ENCODE data around the gene SNAI3. TPM values are rescaled to one million over a fixed set of nuclear protein-coding genes. Genes with fewer than 3 reads are reported as not detected.

The SNAI3 gene
- 1 to 10 TPM; 5.2 to 5.3 TPM for total RNA-seq

DNA sequence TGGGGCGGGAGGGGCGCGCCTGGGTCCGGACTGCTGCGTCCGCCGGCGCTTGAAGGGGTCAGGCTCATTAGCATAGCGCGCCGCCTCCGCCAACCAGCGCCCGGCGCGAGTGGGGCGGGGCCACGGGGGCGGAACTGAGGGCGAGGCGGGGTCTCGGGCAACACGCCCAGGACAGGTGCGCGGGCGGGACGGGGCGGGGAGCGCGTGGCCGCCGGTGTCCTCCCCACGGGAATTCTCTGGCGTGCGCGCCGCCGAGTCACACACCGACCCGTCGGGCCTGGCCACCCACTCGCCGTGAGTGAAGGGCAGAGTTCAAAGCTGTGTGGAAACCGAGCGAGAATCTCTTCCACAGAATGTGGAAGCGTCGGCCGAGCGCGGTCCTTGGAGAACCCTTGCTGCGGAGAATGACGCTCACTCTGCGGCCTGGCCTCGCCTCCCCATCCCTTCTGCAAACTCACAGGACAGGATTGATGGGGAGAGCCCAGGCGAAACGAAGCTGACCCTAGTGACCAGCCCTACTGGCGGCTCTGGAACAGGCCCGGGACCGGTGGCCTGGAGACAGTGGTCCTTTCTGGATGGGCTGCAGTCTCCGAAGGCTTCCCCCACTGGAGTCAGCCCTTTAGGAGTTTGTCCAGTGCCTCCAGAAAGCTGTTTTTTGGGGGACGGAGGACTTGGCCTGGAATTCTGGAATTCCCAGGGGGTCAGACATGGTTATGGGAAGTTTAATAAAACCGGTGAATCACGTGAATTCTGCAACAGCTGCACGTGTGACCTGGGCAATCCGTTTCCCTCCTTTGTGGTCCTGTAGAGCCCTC lies at the start of gene SNAI3:
TSS of gene SNAI3 (minus strand) at position 69 of the 815 bp plus-strand sequence. CDS start 101 bp downstream, outside the sequence.
- peak; percentile 71 for ATAC-seq
- TF ChIP-seq, protein P1, sequence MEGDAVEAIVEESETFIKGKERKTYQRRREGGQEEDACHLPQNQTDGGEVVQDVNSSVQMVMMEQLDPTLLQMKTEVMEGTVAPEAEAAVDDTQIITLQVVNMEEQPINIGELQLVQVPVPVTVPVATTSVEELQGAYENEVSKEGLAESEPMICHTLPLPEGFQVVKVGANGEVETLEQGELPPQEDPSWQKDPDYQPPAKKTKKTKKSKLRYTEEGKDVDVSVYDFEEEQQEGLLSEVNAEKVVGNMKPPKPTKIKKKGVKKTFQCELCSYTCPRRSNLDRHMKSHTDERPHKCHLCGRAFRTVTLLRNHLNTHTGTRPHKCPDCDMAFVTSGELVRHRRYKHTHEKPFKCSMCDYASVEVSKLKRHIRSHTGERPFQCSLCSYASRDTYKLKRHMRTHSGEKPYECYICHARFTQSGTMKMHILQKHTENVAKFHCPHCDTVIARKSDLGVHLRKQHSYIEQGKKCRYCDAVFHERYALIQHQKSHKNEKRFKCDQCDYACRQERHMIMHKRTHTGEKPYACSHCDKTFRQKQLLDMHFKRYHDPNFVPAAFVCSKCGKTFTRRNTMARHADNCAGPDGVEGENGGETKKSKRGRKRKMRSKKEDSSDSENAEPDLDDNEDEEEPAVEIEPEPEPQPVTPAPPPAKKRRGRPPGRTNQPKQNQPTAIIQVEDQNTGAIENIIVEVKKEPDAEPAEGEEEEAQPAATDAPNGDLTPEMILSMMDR (IDR thresholded peaks at IDR 0.05), result no peak
- intact Hi-C loops (cut with micrococcal nuclease), result no loop called here
- H3K4me1 Mint-ChIP-seq (ENCODE audit: low read depth), result peaks cover 39% of the 10 kb centered on the region
- H3K27me3 Mint-ChIP-seq, result no peaks in the 10 kb centered on the region
- H3K36me3 Mint-ChIP-seq (ENCODE audit: low read depth), result no peaks in the 10 kb centered on the region
- ChIA-PET POLR2A (interaction anchor here (0.9 to 5.7 kb wide), 3 partner anchors 10 to 67 kb away, joined by 3 to 61 read pairs (median 4); partner anchors contain the start of genes CTU2 and RNF166), CTCF (interaction anchor here (1.3 to 2.4 kb wide), 4 partner anchors 14 to 50 kb away, joined by 4 to 16 read pairs (median 6); no protein-coding TSS in a partner anchor)
- peak; percentile 87 for DNase-seq
- no peaks in the 10 kb centered on the region for H3K9me3 Mint-ChIP-seq
- H3K27ac Mint-ChIP-seq, result peak within 1 kb of the TSS; percentile 34
- peak within 1 kb of the TSS; percentile 73 for H3K4me3 Mint-ChIP-seq

DNA sequence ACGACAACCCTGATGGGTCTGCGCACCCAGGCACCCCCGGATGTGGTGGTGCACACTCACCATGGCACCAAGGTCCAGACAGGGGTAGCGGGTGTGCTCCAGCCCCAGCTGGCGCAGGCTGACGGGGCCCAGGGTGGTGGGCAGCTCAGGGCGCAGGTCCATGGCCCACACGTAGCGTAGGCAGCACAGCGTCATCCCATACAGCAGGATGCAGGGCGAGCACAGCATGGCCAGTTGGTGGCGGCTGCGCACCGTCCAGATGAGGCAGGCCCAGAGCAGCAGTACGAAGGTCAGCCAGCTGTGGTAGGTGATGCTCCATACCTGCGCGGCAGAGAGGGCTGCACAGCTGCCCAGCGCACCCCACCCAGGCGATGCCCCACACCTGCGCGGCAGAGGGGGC lies 49.8 kb upstream of the SNAI3 start:
- intact Hi-C loops (cut with micrococcal nuclease), result no loop called here
- no peak overlapping the region for H3K4me3 Mint-ChIP-seq
- DNase-seq (no peak), ATAC-seq (no peak)
- H3K4me1 Mint-ChIP-seq (ENCODE audit: low read depth), result no peaks in the 10 kb centered on the region
- peaks cover 5% of the 10 kb centered on the region for H3K36me3 Mint-ChIP-seq (ENCODE audit: low read depth)
- H3K27me3 Mint-ChIP-seq, result no peaks in the 10 kb centered on the region
- no peak overlapping the region for H3K27ac Mint-ChIP-seq
- CTCF ChIA-PET, result interaction anchor here (1.1 to 5.4 kb wide), 4 partner anchors 9 to 51 kb away, joined by 3 to 40 read pairs (median 24); partner anchors contain the start of gene PIEZO1
- POLR2A ChIA-PET, result interaction anchor here (1.8 kb wide), 1 partner anchor 73 kb away, joined by 6 read pairs; no protein-coding TSS in a partner anchor
- TF ChIP-seq, protein P1 (IDR thresholded peaks at IDR 0.05), result no peak
- H3K9me3 Mint-ChIP-seq, result no peaks in the 10 kb centered on the region

DNA sequence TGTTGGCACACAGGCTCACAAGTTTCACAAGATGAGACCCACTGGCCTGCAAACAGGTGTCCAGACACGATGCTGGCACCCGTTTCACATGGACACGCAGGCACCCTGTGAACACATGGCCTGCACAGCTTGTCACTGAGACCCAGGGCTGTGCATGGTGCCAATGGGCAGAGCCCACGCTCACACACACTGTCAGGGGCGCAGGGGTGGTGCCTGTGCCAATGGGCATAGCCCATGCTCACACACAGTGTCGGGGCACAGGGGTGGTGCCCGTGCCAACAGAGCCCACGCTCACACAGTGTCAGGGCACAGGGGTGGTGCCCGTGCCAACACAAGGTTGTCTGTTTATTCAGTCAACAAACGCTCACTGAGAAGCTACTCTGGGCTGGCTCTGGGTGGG lies 49.3 kb upstream of the SNAI3 start:
- CTCF ChIA-PET, result interaction anchor here (3.0 to 5.4 kb wide), 2 partner anchors 10 to 47 kb away, joined by 37 to 40 read pairs; partner anchors contain the start of gene PIEZO1

DNA sequence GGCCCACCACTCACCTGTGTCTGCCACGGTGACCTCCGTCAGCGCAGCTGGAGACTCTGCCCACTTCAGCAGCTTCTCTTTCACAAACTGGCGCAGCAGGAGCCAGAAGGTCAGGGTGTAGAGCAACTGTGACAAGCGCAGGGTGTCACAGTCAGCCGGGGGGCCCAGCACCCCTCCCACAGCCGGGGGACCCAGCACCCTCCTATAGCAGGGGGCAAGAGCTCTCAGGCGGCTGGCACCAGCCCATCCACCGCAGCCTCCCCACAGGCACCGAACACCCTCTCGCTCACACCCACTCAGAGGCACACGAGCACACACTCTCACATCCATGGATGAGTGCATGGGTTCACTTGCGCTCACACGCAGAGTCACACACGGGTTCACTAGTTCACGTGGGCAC lies 48.8 kb upstream of the SNAI3 start:
- TF ChIP-seq, protein P1 (IDR thresholded peaks at IDR 0.05), result no peak
- CTCF ChIA-PET, result interaction anchor here (3.0 to 5.4 kb wide), 2 partner anchors 10 to 47 kb away, joined by 37 to 40 read pairs; partner anchors contain the start of gene PIEZO1
- H3K4me3 Mint-ChIP-seq, result no peak overlapping the region
- POLR2A ChIA-PET, result interaction anchor here (1.7 kb wide), 1 partner anchor 75 kb away, joined by 7 read pairs; no protein-coding TSS in a partner anchor
- intact Hi-C loops (cut with micrococcal nuclease), result no loop called here
- H3K27me3 Mint-ChIP-seq, result no peaks in the 10 kb centered on the region
- no peak for DNase-seq
- peaks cover 7% of the 10 kb centered on the region for H3K36me3 Mint-ChIP-seq (ENCODE audit: low read depth)
- ATAC-seq, result no peak
- no peak overlapping the region for H3K27ac Mint-ChIP-seq
- H3K4me1 Mint-ChIP-seq (ENCODE audit: low read depth), result no peaks in the 10 kb centered on the region
- no peaks in the 10 kb centered on the region for H3K9me3 Mint-ChIP-seq

More for the DNA sequence above, 49.3 kb upstream of the SNAI3 start:
- Mint-ChIP-seq H3K27me3 (no peaks in the 10 kb centered on the region), H3K4me1 (ENCODE audit: low read depth) (no peaks in the 10 kb centered on the region), H3K36me3 (ENCODE audit: low read depth) (peaks cover 7% of the 10 kb centered on the region), H3K27ac (no peak overlapping the region), H3K9me3 (no peaks in the 10 kb centered on the region), H3K4me3 (no peak overlapping the region)
- POLR2A ChIA-PET, result interaction anchor here (1.7 kb wide), 1 partner anchor 74 kb away, joined by 7 read pairs; no protein-coding TSS in a partner anchor
- ATAC-seq, result no peak
- DNase-seq, result no peak
- TF ChIP-seq, protein P1 (IDR thresholded peaks at IDR 0.05), result no peak
- intact Hi-C loops (cut with micrococcal nuclease), result no loop called here

Measured in activated CD8-positive, alpha-beta T cell treated with anti-CD3 and anti-CD28 coated beads for 36 hours (primary cell).